Neural cell (in vitro differentiated cells): Measurements from ENCODE around the gene TVP23C. TPM values are rescaled to one million over a fixed set of nuclear protein-coding genes. Genes with fewer than 3 reads are reported as not detected.

Experiments used
- H2AFZ ChIP-seq: fragments of 200-600, 300-800 bp; sonication (generic), shearing (Covaris generic); 2 replicates; pipeline ENCODE4 v1.6.0; 2014; ENCODE audit warnings: low read depth, mild to moderate bottlenecking, antibody characterized with exemption, low read length, moderate library complexity
- H3F3A ChIP-seq: fragments of 200-600 bp; shearing (Covaris generic); 2 replicates; pipeline ENCODE4 v1.6.1; 2016; ENCODE audit warnings: mild to moderate bottlenecking, moderate library complexity, mixed read lengths, antibody characterized with exemption, low read length; ENCODE audit not compliant: insufficient read depth, poor library complexity, severe bottlenecking
- H3K27ac ChIP-seq: fragments of 200-600, 300-800 bp; sonication (generic), shearing (Covaris generic); 2 replicates; pipeline ENCODE4 v1.5.1; 2014; ENCODE audit warnings: mild to moderate bottlenecking, low read length, moderate library complexity
- H3K27me3 ChIP-seq: fragments of 300-800, 200-600 bp; sonication (generic), shearing (Covaris generic); 2 replicates; pipeline ENCODE4 v1.6.0; 2014; ENCODE audit warnings: mild to moderate bottlenecking, low read depth, low read length, moderate library complexity; ENCODE audit not compliant: insufficient read depth
- H3K36me3 ChIP-seq: fragments of 300-800, 200-600 bp; sonication (generic), shearing (Covaris generic); 2 replicates; pipeline ENCODE4 v1.5.1; 2014; ENCODE audit warnings: mild to moderate bottlenecking, antibody characterized with exemption, low read length, moderate library complexity; ENCODE audit not compliant: insufficient read depth
- H3K4me2 ChIP-seq: fragments of 300-800, 200-600 bp; sonication (generic), shearing (Covaris generic); 2 replicates; pipeline ENCODE4 v1.6.0; 2014; ENCODE audit warnings: mild to moderate bottlenecking, low read length
- H3K4me3 ChIP-seq: fragments of 300-800, 200-600 bp; sonication (generic), shearing (Covaris generic); 2 replicates; pipeline ENCODE4 v1.5.1; 2014; ENCODE audit warnings: mild to moderate bottlenecking, low read length, moderate library complexity
- H3K79me2 ChIP-seq: fragments of 200-600 bp; shearing (Covaris generic); replicated peaks from 2 replicates; pipeline ENCODE4 v1.6.0; 2014; ENCODE audit warnings: mild to moderate bottlenecking, low read length, moderate library complexity; ENCODE audit not compliant: insufficient read depth
- H3K9ac ChIP-seq: fragments of 300-800, 200-600 bp; sonication (generic), shearing (Covaris generic); 2 replicates; pipeline ENCODE4 v1.6.1; 2016; ENCODE audit warnings: mild to moderate bottlenecking, low read length, mixed read lengths
- H3K9me2 ChIP-seq: fragments of 200-600 bp; shearing (Covaris generic); 2 replicates; pipeline ENCODE4 v1.6.1; 2016; ENCODE audit warnings: mild to moderate bottlenecking, low read length, mixed read lengths; ENCODE audit not compliant: insufficient read depth
- H3K9me3 ChIP-seq: fragments of 200-600, 300-800 bp; sonication (generic), shearing (Covaris generic); 2 replicates; pipeline ENCODE4 v1.6.1; 2016; ENCODE audit warnings: mild to moderate bottlenecking, mixed run types, low read length, moderate library complexity, mixed read lengths
- H4K20me1 ChIP-seq: fragments of 200-600 bp; shearing (Covaris generic); 2 replicates; pipeline ENCODE4 v1.6.1; 2016; ENCODE audit warnings: mild to moderate bottlenecking, mixed run types; ENCODE audit not compliant: insufficient read depth
- EP300 ChIP-seq: fragments of 450-650 bp; conservative IDR thresholded peaks from 2 replicates; pipeline ENCODE4 v1.6.1; 2014; ENCODE audit warnings: antibody characterized with exemption, mild to moderate bottlenecking, moderate library complexity; ENCODE audit not compliant: poor library complexity, severe bottlenecking
- EZH2 ChIP-seq: fragments of 200-600, 300-800 bp; shearing (Covaris generic), sonication (generic); IDR thresholded peaks from 2 replicates; pipeline ENCODE4 v1.6.1; 2014; ENCODE audit warnings: antibody characterized with exemption, low read length, borderline replicate concordance, mild to moderate bottlenecking; ENCODE audit not compliant: insufficient read depth, poor library complexity, severe bottlenecking
- MXI1 ChIP-seq: fragments of 450-650 bp; conservative IDR thresholded peaks from 2 replicates; pipeline ENCODE4 v1.6.1; 2014; ENCODE audit warnings: antibody characterized with exemption, mild to moderate bottlenecking; ENCODE audit not compliant: poor library complexity, severe bottlenecking
- POLR2AphosphoS5 ChIP-seq: IDR thresholded peaks from 2 replicates; pipeline ENCODE4 v1.6.1; 2012
- RAD21 ChIP-seq: fragments of 450-650 bp; conservative IDR thresholded peaks from 2 replicates; pipeline ENCODE4 v1.6.1; 2014; ENCODE audit warnings: antibody characterized with exemption, mild to moderate bottlenecking, moderate library complexity
- SMC3 ChIP-seq: fragments of 450-650 bp; conservative IDR thresholded peaks from 2 replicates; pipeline ENCODE4 v1.6.1; 2014; ENCODE audit warnings: antibody characterized with exemption, mild to moderate bottlenecking, moderate library complexity; ENCODE audit not compliant: poor library complexity
- TAF1 ChIP-seq: IDR thresholded peaks from 2 replicates; pipeline ENCODE4 v1.6.1; 2012; ENCODE audit warnings: low read depth
- polyA plus RNA-seq: library from polyadenylated mRNA; depleted of rRNA; stranded (reverse); fragments of >200 nt; gene quantifications from 2 replicates; pipeline ENCODE4 v1.2.3, GENCODE V29; 2014
- TF ChIP-seq, protein P1 (sequence below): fragments of 450-650 bp; IDR thresholded peaks from 2 replicates; pipeline ENCODE4 v1.5.1; 2014; ENCODE audit warnings: antibody characterized with exemption, mild to moderate bottlenecking, moderate library complexity; ENCODE audit not compliant: poor library complexity, severe bottlenecking
- TF ChIP-seq, protein P2 (sequence below): IDR thresholded peaks from 2 replicates; pipeline ENCODE4 v1.6.1; 2012; ENCODE audit warnings: borderline replicate concordance

The TVP23C gene
- polyA plus RNA-seq, 1 donor from 2014 or later, result 8.9 TPM

DNA sequence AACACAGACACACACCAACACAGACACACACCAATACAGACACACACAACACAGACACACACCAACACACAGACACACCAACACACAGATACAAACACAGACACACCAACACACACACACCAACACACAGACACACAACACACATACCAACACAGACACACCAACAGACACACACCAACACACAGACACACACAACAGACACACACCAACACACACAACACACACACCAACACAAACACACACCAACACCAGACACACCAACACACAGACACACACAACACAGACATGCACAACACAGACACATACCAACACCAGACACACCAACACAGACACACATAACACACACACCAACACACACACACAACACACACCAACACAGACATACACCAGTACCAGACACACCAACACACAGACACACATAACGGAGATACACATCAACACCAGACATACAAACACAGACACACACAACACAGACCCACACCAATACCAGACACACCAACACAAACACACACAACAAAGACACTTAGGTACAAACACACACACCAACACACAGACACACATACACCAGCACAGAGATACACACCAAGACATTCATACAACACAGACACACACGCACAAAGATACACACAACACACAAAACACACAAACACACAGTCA lies 98.1 kb downstream of the TVP23C start:
- H3F3A ChIP-seq, result no peaks in the 10 kb centered on the region
- H3K36me3 ChIP-seq, result no peaks in the 10 kb centered on the region
- H2AFZ ChIP-seq, result no peak overlapping the region
- H3K4me2 ChIP-seq, result no peak overlapping the region
- no peaks in the 10 kb centered on the region for H4K20me1 ChIP-seq
- H3K27ac ChIP-seq, result no peak overlapping the region
- TF ChIP-seq MXI1 (no peak), EZH2 (no peak), POLR2AphosphoS5 (no peak), EP300 (no peak), RAD21 (no peak), TAF1 (no peak), SMC3 (no peak)
- TF ChIP-seq, protein P1, sequence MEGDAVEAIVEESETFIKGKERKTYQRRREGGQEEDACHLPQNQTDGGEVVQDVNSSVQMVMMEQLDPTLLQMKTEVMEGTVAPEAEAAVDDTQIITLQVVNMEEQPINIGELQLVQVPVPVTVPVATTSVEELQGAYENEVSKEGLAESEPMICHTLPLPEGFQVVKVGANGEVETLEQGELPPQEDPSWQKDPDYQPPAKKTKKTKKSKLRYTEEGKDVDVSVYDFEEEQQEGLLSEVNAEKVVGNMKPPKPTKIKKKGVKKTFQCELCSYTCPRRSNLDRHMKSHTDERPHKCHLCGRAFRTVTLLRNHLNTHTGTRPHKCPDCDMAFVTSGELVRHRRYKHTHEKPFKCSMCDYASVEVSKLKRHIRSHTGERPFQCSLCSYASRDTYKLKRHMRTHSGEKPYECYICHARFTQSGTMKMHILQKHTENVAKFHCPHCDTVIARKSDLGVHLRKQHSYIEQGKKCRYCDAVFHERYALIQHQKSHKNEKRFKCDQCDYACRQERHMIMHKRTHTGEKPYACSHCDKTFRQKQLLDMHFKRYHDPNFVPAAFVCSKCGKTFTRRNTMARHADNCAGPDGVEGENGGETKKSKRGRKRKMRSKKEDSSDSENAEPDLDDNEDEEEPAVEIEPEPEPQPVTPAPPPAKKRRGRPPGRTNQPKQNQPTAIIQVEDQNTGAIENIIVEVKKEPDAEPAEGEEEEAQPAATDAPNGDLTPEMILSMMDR, result no peak
- TF ChIP-seq, protein P2, sequence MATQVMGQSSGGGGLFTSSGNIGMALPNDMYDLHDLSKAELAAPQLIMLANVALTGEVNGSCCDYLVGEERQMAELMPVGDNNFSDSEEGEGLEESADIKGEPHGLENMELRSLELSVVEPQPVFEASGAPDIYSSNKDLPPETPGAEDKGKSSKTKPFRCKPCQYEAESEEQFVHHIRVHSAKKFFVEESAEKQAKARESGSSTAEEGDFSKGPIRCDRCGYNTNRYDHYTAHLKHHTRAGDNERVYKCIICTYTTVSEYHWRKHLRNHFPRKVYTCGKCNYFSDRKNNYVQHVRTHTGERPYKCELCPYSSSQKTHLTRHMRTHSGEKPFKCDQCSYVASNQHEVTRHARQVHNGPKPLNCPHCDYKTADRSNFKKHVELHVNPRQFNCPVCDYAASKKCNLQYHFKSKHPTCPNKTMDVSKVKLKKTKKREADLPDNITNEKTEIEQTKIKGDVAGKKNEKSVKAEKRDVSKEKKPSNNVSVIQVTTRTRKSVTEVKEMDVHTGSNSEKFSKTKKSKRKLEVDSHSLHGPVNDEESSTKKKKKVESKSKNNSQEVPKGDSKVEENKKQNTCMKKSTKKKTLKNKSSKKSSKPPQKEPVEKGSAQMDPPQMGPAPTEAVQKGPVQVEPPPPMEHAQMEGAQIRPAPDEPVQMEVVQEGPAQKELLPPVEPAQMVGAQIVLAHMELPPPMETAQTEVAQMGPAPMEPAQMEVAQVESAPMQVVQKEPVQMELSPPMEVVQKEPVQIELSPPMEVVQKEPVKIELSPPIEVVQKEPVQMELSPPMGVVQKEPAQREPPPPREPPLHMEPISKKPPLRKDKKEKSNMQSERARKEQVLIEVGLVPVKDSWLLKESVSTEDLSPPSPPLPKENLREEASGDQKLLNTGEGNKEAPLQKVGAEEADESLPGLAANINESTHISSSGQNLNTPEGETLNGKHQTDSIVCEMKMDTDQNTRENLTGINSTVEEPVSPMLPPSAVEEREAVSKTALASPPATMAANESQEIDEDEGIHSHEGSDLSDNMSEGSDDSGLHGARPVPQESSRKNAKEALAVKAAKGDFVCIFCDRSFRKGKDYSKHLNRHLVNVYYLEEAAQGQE, result no peak
- H3K4me3 ChIP-seq, result no peak overlapping the region
- H3K27me3 ChIP-seq, result no peaks in the 10 kb centered on the region
- no peak overlapping the region for H3K9ac ChIP-seq
- no peaks in the 10 kb centered on the region for H3K9me3 ChIP-seq
- H3K9me2 ChIP-seq, result no peaks in the 10 kb centered on the region
- H3K79me2 ChIP-seq, result no peaks in the 10 kb centered on the region

DNA sequence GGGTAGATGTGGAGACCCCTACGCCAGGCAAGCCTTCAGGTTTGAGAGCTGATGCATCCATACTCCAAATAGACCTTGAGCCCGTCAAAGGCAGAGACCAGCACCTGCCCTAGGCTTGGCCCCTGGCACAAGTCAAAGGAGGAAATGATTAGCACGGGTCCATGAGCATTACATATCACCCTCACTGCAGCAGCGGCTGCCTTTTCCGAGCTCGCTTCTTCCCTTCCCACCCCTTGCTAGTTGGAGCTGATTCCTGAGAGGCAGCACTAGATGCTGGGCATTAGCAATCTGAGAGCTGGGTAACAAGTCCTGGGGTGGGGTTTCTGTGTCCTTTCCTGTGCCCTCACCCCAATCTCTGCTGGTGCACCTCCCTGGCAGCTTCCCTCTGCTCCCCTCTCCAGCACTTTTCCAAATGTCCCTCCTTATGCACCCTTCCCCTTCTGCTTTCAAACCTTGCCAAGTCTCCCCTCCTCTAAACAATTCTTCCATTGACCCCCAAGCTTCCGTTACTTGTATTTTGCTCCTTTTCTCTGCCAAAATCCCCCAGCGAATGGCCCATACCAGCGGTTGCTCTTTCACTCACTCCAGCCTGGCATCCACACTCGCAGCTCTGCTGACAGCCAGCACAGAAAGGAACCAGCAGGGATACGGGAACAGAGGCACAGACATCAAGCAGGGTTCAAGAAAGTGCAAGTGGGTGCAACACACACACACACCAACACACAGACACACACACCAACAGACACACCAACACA lies 98.9 kb downstream of the TVP23C start:
- Histone ChIP-seq H3K27me3 (no peaks in the 10 kb centered on the region), H2AFZ (no peak overlapping the region), H3F3A (no peaks in the 10 kb centered on the region), H3K4me2 (no peak overlapping the region), H3K9me2 (no peaks in the 10 kb centered on the region), H4K20me1 (no peaks in the 10 kb centered on the region), H3K36me3 (no peaks in the 10 kb centered on the region), H3K9ac (no peak overlapping the region), H3K79me2 (no peaks in the 10 kb centered on the region), H3K27ac (no peak overlapping the region), H3K4me3 (no peak overlapping the region), H3K9me3 (no peaks in the 10 kb centered on the region)
- TF ChIP-seq TAF1 (no peak), SMC3 (no peak), MXI1 (no peak), POLR2AphosphoS5 (no peak), EZH2 (no peak), RAD21 (no peak)
- TF ChIP-seq, protein P1, result no peak
